Psoas muscle (tissue), 8 donors: ENCODE data around the gene SLC45A3. TPM values are rescaled to one million over a fixed set of nuclear protein-coding genes. Genes with fewer than 3 reads are reported as not detected.
A peak's percentile ranks its signal among the peaks of the same experiment; 100 is the strongest.

Experiments
- ATAC-seq, 4 donors: fragments of 200-7000 bp; cut with Tn5 transposase; one replicate each; pipeline ENCODE4 v1.9.1; 2020; ENCODE audit warnings: moderate library complexity in 3 of 4, mild to moderate bottlenecking in 2 of 4
- DNase-seq, 2 donors: peaks; one replicate each; pipeline ENCODE4 v3.0.0-alpha.2; 2020
- H3K27ac ChIP-seq: fragments of 200-600 bp; one replicate; pipeline ENCODE4 v1.8.0; 2022
- H3K27me3 ChIP-seq, 3 donors: fragments of 200-600 bp in 1 of 3; one replicate each; pipeline versions ENCODE4 v1.6.1 to v1.8.0; 2013 to 2022; ENCODE audit warnings: low read length in 2 of 3, mild to moderate bottlenecking in 2 of 3, moderate library complexity in 1 of 3; ENCODE audit not compliant: insufficient read depth in 3 of 3
- H3K36me3 ChIP-seq, 2 donors: fragments of 200-600 bp in 1 of 2; one replicate each; pipeline versions ENCODE4 v1.6.1 to v1.8.0; 2013 to 2022; ENCODE audit warnings: low read depth in 1 of 2, mild to moderate bottlenecking in 1 of 2, moderate library complexity in 1 of 2; ENCODE audit not compliant: insufficient read depth in 1 of 2
- H3K4me1 ChIP-seq: fragments of 200-600 bp; one replicate; pipeline ENCODE4 v1.8.0; 2022
- H3K4me3 ChIP-seq: fragments of 200-600 bp; one replicate; pipeline ENCODE4 v1.8.0; 2022; ENCODE audit warnings: mild to moderate bottlenecking
- H3K9me3 ChIP-seq: fragments of 200-600 bp; one replicate; pipeline ENCODE4 v1.8.0; 2022
- WGBS, 3 donors: extraction: QIAGEN DNeasy Blood & Tissue Kit; methylation state at CpG; one replicate each; pipeline versions ENCODE4 v1.1.6 to v1.1.7; 2013; 5-methylcytosine and 5-hydroxymethylcytosine counted together
- intact Hi-C, 2 donors: fragments of 100-400 bp; cut with DNase I; formaldehyde crosslinking; loops; one replicate each; pipeline versions ENCODE4 v1.11.0 to v1.14.2; 2022
- polyA plus RNA-seq, 3 donors: library from polyadenylated mRNA; stranded (reverse); fragments of 200-250 nt; gene quantifications; one replicate each; pipeline ENCODE4 v1.2.3, GENCODE V29; 2013
- total RNA-seq, 4 donors: library from RNA; stranded (reverse); fragmentation: NEBNext Ultra II Directional in 2 of 4; extraction: Animal tissue kit (Norgen Biotek cat#: 25700) in 2 of 4; gene quantifications; one replicate each; pipeline versions ENCODE4 v1.2.1 to v1.2.4, GENCODE V29; 2021 to 2023
- TF ChIP-seq, protein P1 (sequence below): fragments of 200-600 bp; IDR thresholded peaks from one replicate; pipeline ENCODE4 v1.8.0; 2022; ENCODE audit warnings: antibody characterized with exemption
- donor health status: healthy with polysubstance abuse.
- donor health status: DM: no; HTN: no; CAD: no; lungs with moderate emphysema.
- donor health status: Bipolar disorder and iron deficiency.
- donor health status: healthy.
- donor health status: DM: yes; HTN: yes; CAD: no.
- donor health status: DM: no; HTN: no; CAD: no.
- donor health status: DM: no; HTN: no; CAD: no.
- donor health status: DM: yes; HTN: yes; CAD: no.

Gene SLC45A3
- total and polyA plus RNA-seq, 7 donors = 0.15 to 2.7 (median 0.46) TPM

DNA sequence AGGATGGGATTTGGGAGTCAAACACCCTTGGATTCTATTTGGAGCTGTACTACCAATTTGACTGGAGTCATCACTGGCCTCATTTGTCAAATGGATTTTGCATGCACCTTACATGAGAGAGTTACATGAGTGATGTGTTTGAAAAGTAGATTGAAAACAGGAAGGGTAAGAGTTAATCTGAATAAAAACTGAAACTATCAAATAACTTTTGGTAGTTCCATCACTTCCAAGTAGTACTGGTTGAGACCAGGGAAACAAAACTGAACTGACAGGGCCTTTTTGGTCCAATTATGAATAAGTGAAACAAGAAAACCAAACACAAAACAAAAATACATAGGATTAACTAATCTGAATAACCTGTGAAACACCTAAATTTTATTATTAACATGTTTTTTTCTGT, 39.5 kb upstream of the SLC45A3 start:
- H3K9me3 ChIP-seq = no peaks in the 10 kb centered on the region
- intact Hi-C loops = no loop called here
- peaks cover 8 to 98% of the 10 kb centered on the region in 2 donors for H3K36me3 ChIP-seq
- no peak overlapping the region for H3K4me3 ChIP-seq
- no peaks in the 10 kb centered on the region for H3K27me3 ChIP-seq
- H3K4me1 ChIP-seq = no peaks in the 10 kb centered on the region
- TF ChIP-seq, protein P1, sequence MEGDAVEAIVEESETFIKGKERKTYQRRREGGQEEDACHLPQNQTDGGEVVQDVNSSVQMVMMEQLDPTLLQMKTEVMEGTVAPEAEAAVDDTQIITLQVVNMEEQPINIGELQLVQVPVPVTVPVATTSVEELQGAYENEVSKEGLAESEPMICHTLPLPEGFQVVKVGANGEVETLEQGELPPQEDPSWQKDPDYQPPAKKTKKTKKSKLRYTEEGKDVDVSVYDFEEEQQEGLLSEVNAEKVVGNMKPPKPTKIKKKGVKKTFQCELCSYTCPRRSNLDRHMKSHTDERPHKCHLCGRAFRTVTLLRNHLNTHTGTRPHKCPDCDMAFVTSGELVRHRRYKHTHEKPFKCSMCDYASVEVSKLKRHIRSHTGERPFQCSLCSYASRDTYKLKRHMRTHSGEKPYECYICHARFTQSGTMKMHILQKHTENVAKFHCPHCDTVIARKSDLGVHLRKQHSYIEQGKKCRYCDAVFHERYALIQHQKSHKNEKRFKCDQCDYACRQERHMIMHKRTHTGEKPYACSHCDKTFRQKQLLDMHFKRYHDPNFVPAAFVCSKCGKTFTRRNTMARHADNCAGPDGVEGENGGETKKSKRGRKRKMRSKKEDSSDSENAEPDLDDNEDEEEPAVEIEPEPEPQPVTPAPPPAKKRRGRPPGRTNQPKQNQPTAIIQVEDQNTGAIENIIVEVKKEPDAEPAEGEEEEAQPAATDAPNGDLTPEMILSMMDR = no peak
- H3K27ac ChIP-seq = no peak overlapping the region
- no peak for ATAC-seq
- no peak for DNase-seq

DNA sequence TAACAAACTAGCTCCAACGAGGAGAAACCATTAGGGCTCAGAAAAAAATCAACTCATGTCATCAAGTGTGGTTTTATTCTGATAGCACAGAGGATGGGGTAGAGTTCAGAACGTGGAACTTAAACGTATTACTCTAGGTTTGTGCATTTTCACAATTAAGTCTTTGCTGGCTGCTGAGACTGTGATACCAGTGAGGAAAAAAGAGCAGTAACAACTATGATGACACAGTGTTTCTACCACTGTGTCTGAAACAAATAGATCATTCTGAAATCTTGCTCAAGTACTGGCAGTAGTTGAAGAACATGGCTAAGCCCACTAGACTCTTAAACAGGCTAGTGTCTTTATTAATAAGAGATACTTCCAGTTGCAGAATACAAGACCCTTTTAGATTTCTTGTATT, 38.7 kb upstream of the SLC45A3 start:
- Histone ChIP-seq H3K27ac (no peak overlapping the region), H3K27me3 (no peaks in the 10 kb centered on the region), H3K36me3 (peaks cover 8 to 91% of the 10 kb centered on the region in 2 donors), H3K9me3 (no peaks in the 10 kb centered on the region), H3K4me1 (no peaks in the 10 kb centered on the region), H3K4me3 (no peak overlapping the region)
- TF ChIP-seq, protein P1 = no peak
- no peak for ATAC-seq
- no peak for DNase-seq
- intact Hi-C loops = no loop called here
- 68 to 82% (median 76%) methylated on average over 3 of the region's 3 CpGs for WGBS, 3 donors

DNA sequence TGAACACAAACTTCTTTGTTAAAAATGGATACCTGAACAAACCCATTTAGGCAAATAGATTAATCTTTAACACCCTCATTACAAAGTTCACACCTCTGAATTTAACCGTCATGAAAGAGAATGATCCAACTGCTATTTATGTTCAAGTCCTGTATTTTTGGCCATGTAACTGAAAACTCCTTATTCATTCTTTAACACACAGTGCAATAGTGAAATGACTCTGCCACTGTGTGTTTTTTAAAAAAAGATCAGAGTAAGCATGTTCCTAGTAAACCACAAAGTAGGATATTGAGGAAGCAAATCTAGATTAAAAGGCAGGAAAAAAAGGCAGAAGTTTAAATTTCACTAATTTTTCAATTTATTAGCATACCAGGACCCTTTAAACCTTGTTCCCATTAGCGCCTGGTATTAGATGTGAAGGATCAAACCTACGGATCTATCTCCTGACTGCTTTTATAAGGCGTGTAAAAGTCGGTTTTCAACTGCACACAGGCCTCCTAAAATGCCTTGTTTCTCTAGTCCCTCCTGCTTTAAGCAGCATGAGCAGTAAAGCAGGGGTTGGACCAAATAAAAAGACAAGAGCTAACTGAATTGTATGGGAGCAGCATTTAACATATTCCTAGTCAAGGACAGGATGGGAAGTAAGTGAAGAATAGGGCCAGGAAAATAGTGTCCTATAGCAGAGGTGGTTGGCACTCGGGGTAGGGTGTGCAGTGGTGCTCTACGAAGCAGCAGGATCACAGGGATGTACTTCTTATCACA, 36.2 kb upstream of the SLC45A3 start:
- H3K27me3 ChIP-seq = no peaks in the 10 kb centered on the region
- H3K27ac ChIP-seq = no peak overlapping the region
- H3K9me3 ChIP-seq = no peaks in the 10 kb centered on the region
- 84 to 87% (median 84%) methylated on average over 7 of the region's 7 CpGs for whole genome bisulfite sequencing, 3 donors
- H3K4me1 ChIP-seq = no peaks in the 10 kb centered on the region
- no peak for ATAC-seq
- TF ChIP-seq, protein P1 = no peak
- DNase-seq = no peak
- H3K4me3 ChIP-seq = no peak overlapping the region
- intact Hi-C loops = no loop called here
- H3K36me3 ChIP-seq = peaks cover 8 to 71% of the 10 kb centered on the region in 2 donors

DNA sequence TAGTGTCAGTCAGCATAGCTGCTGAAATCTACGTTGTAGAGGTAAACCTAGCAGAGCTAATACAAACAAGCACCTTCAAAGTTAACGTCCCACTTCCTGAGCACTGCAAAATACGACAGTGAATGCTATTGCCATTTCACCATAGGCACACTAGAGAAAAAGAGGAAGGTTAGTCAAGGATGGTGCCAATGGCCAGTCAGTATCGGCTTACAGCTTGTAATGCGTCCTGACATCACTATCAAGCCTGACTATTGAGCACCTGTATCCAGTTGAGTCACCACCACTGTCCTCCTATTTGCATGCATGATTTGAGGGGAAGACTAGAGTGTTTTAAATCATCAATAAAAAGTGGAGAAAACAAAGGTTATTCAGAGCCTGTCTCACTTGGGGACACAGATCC, 35.3 kb upstream of the SLC45A3 start:
- ATAC-seq = peak; percentile 54 to 66 (median 59)

More for the DNA sequence above, 35.3 kb upstream of the SLC45A3 start:
- TF ChIP-seq, protein P1 = no peak
- no peak overlapping the region for H3K27ac ChIP-seq
- peaks cover 8 to 61% of the 10 kb centered on the region in 2 donors for H3K36me3 ChIP-seq
- no peaks in the 10 kb centered on the region for H3K27me3 ChIP-seq
- DNase-seq = no peak
- no peaks in the 10 kb centered on the region for H3K4me1 ChIP-seq
- WGBS, 3 donors = 59 to 78% (median 67%) methylated on average over 5 of the region's 5 CpGs
- no peak overlapping the region for H3K4me3 ChIP-seq
- intact Hi-C loops = no loop called here
- no peaks in the 10 kb centered on the region for H3K9me3 ChIP-seq
